Suppressor macrophage (primary cell): ENCODE results near the gene MLLT1.

Source experiments
- DNase-seq, 4 experiments: peaks; one replicate each; pipeline ENCODE4 v3.0.0-alpha.2; 2020 to 2022

The MLLT1 gene

GRCh38 chr19:6204866-6205723 is 74.7 kb downstream of the MLLT1 start:
- DNase-seq = no peak

- no peak for DNase-seq
Measured at GRCh38 chr19:6204212-6204611, 75.6 kb downstream of the MLLT1 start.

- peak; percentile 99 to 100 (median 100) for DNase-seq
Measured at GRCh38 chr19:6199240-6199994, 80.4 kb downstream of the MLLT1 start.

DNA sequence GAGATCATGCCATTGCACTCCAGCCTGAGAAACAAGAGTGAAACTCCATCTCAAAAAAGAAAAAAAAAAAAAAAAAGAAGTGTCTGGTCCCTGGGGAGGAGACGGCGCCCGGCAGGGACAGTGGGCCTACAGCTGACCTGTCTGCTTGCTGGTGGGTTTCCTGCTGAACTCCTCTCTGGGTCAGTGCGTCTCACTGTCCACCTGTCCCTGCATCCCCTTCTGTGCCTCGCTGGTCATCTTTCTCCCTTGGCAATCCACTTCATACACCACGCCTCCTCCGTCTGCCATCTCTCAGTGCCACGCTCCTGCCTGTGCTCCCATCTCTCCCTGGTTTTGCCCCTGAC is 80.9 kb downstream of the MLLT1 start:
- no peak for DNase-seq

GRCh38 chr19:6196361-6196760 is 83.4 kb downstream of the MLLT1 start:
- DNase-seq = no peak

DNA sequence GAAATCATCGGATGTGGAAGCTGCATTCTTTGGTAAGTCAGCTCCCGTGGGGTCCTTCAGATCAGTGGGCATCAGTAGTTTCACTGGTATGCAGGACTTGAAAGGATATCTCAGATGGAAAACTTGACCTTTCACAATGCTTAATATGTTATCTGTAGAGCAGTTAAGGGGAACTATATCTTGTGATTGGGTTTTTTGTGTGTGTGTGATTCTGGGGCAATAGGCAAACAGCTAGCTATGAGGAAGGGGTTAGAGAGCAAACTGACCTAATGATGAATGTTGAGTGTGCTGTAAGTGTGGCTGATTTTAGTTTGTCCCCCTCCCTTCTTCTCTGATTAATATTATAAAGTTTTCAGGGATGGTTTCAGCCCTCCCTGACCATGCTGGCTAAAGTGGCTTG is 91.0 kb downstream of the MLLT1 start:
- no peak for DNase-seq

DNA sequence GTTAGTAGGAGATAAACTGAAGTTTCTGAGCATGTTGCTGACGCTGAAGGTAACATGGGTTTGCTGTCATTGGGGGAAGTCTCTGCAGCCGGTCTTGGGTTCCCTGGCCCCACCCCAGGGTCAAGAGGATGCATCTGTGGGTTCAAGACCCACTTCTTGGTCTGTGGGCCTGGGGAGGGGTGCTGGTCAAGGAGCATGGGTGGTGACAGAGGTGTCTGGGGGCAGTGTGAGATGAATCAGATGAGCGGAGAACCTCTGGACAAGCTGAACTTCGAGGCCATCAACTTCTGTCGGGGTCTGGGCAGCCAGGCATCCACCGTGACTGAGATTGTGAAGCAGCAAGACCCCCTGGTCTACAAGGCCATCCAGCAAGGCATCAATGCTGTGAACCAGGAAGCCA is 92.4 kb downstream of the MLLT1 start:
- DNase-seq = no peak

DNA sequence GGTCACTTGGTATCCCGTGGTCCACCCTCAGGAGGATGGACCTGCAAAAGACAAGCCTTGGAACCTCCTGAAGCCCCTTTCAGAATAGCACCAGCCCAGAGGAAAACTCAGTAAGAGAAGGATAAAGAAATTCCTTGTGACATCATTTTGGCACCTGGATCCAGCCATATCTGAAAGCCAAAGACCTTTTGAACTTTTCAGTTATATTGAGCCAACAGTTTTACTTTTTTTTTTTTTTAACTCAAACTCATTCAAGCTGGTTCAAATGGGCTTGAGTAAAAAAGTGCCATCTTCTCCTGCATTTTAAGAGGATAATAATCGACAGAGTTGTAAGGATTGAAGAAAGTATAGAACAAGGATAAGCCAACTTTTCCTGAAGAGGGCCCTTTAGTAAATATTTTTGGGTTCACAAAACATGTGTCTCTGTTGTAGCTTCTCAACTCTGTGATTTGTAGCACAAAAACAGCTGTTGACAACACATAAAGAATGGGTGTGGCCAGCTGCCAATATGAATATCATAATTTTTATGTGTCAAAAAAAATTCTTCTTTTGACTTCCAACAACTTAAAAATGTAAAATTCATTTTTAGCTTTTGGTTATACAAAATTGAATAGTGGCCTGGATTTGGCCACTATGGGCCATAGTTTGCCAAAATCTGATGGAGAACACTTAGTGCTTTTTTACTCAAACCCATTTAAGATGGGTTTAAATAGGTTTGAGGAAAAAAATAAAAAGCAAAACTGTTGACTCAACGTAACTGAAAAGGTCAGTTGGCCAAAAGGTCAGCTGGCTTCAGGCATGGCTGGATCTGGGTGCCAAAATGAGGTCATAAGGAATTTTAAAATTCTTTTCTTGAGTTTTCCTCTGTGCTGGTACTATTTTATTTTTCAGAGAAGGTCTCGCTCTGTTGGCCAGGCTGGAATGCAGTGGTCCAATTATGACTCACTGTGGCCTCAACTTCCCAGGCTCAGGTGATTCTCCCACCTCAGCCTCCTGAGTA is 93.6 kb downstream of the MLLT1 start:
- DNase-seq = no peak

DNA sequence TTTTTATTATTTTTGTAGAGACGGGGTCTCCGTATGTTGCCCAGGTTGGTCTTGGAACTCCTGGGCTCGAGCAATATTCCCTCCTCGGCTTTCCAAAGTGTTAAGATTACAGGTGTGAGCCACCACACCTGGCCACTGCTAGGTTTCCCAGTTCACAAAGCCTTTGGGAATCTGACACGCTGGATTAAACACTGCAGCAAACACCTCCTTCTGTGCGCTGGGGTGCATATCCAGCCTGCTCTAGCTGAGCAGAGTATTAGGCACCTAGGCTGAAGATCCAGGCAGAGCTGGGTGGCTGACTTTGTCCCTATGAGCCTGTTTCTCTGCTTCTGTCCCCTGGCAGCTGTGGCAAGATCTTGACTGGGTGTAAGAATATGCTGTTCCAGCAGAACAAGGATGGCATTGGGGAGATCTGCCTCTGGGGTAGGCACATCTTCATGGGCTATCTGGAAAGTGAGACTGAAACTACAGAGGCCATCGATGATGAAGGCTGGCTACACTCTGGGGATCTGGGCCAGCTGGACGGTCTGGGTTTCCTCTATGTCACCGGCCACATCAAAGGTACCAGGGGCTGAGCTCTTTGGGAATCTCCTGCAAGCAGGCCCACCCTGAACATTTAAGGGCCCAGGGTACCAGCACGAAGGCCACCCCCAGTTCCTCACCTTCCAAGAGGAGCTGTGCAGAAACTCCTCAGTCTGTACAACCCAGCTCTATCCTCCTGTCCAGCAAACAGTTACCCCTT is 94.5 kb downstream of the MLLT1 start:
- DNase-seq = no peak

DNA sequence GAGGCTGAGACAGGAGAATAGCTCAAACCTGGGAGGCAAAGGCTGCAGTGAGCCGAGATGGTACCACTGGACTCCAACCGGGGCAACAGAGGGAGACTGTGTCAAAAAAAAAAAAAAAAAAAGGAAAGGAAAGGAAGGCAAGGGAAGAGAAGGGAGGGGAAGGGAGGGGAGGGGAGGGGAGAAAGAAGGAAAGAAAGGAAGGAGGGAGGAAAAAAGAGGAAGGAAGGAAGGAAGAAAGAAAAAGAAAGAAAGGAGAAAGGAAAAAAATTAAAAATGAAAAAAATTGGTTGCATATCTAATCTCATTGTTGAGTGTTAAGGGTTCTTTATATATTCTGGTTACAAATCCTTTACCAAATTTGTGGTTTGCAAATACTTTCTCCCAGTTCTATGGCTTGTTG is 98.7 kb downstream of the MLLT1 start:
- no peak for DNase-seq

DNA sequence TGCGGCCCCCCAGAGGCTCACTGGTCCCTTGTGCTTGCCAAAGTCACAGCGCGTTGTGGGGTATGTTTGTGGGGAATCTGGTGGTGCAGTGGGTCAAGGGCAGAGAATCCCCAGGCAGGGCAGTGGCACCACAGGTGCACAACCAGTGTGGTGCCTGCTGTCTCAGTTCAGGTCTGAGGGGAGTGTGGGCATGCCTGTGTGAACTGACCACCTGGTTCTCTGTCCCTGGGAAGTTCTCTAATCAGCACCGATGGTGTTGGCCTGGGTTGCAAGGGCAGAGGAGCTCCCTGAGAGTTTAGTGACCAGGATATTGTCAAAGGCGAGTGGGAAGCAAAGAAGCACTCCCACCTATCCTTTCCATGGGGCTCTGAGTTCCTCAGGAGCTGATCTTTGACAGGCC is 106.6 kb downstream of the MLLT1 start:
- no peak for DNase-seq

- DNase-seq = no peak
Measured at GRCh38 chr19:6172074-6172863, 107.5 kb downstream of the MLLT1 start.

DNA sequence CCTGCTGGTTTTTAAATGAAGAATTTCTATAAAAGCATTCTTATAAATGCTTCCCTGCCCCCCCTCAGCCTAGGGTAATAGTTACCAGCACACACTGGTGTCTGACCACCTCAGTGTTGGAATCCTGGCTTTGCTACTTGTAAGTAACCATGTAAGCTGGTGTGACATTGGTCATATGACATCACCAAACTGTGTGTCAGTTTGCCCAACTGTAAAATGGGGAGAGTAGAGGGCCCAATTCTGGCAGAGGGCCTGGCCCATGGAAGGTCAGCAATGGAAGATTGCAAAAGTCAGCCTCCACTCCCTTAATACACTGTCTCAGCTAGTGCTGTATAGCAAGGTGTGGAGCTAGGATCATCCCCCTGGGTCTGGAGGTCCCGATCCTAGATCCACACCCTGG is 112.7 kb downstream of the MLLT1 start:
- DNase-seq = no peak

DNA sequence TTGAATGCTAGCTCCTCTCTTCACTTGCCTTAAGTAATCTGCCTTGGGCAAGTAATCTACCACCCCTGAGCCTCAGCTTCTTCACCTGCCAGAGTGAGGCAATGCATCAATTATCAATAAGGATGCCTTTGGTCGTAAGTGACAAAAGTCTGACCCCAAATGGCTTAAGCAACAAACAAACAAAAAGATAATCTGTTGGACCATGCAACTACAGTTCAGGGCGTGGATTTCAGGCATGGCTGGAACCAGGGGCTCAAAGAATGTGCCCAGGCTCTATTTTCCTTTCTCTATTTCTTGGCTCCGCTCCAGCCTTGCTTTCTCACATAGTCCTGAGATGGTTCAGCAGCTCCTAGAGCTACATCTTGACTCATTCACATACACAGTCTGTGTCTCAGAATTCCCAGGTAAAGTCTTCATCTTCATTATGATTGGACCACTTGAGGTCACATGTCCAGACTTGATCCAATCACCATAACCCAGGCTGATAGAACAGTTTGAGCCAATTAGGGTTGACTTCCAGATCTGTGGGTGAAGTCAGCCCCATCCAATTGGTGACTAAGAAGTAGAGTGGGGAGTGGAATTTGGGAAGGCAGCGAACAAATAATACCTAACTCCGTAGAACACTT is 114.8 kb downstream of the MLLT1 start:
- DNase-seq = no peak

GRCh38 chr19:6161271-6161850 is 118.4 kb downstream of the MLLT1 start:
- peak; percentile 74 to 91 (median 88) for DNase-seq
